ENCODE results near the gene PRDM16. TPM values are rescaled to one million over a fixed set of nuclear protein-coding genes. Genes with fewer than 3 reads are reported as not detected.

The PRDM16 gene
- polyA plus RNA-seq, 6 donors from 2014 or later = not detected

DNA sequence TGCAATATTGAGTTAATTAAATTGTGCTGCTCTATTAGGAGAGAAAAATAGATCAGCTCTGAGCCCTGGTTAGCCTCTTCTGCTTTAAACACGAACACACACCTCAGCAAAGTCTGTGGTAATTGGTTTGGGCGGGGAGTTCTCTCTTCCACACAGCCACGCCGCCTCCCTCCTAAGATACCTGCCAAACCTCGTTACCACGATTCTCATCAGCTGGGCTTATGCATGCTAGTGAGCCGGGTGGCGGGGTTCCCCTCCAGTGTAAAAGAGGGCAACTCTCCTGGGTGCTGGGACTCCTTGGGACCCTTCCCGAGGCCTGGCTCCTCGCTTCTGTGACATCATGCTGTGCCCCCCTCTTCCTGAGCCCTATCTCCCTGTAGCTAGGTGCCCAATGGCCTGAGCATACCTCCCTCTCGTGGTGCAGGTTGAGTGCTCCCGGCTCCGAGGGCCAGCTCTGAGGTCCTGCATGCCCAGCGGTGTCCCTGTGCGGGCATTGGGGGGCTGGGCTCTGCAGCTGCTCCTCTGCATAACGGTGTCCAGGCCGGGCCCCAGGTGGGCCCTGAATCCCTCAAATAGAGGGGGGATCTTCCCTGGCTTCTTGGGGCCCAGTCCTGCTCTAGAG, 182.9 kb downstream of the PRDM16 start:
- Mint-ChIP-seq H3K4me3 (peak overlapping the region in 1 of 8 donors; percentile 33), H3K4me1 (peaks cover 0 to 4% (median 0%) of the 10 kb centered on the region in 3 donors), H3K27me3 (peaks cover 4 to 27% (median 9%) of the 10 kb centered on the region in 3 donors), H3K9me3 (peaks cover 0 to 3% (median 0%) of the 10 kb centered on the region in 7 donors), H3K27ac (no peak overlapping the region), H3K36me3 (no peaks in the 10 kb centered on the region)
- no peak for ATAC-seq (ENCODE audit: low read depth in 2 of 2)
- no peak for DNase-seq

- Mint-ChIP-seq H3K4me1 (peaks cover 0 to 5% (median 4%) of the 10 kb centered on the region in 3 donors), H3K36me3 (no peaks in the 10 kb centered on the region), H3K27ac (peak overlapping the region in 1 of 6 donors; percentile 9), H3K9me3 (peaks cover 3 to 9% (median 5%) of the 10 kb centered on the region in 7 donors), H3K27me3 (no peaks in the 10 kb centered on the region), H3K4me3 (no peak overlapping the region)
- ATAC-seq (ENCODE audit: low read depth in 2 of 2) = no peak
- no peak for DNase-seq
Measured at GRCh38 chr1:3255680-3256079, 186.7 kb downstream of the PRDM16 start.

DNA sequence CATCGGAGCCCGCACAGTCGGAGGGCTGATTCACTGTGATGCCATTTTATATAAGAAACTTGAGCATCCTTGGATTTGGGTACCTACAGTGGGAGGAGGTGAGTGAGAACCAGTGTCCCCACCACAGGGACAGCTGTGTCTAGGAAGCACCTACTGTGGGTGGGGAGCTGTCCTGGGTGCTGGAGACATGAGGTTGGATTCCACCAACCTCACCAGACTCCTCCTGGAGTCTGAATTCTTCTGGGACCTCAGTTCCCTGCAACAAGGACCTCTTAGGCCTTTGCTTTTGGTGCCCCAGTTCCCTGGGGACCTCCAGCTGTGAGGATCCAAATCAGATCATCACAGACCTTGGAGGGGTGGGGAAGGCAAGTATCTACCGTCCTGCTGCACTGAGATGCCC, 188.8 kb downstream of the PRDM16 start:
- Mint-ChIP-seq H3K4me3 (no peak overlapping the region), H3K4me1 (peaks cover 0 to 6% (median 0%) of the 10 kb centered on the region in 3 donors), H3K36me3 (no peaks in the 10 kb centered on the region), H3K9me3 (peaks cover 3 to 10% (median 5%) of the 10 kb centered on the region in 7 donors), H3K27ac (no peak overlapping the region), H3K27me3 (no peaks in the 10 kb centered on the region)
- ATAC-seq (ENCODE audit: low read depth in 2 of 2) (no peak), DNase-seq (no peak)

DNA sequence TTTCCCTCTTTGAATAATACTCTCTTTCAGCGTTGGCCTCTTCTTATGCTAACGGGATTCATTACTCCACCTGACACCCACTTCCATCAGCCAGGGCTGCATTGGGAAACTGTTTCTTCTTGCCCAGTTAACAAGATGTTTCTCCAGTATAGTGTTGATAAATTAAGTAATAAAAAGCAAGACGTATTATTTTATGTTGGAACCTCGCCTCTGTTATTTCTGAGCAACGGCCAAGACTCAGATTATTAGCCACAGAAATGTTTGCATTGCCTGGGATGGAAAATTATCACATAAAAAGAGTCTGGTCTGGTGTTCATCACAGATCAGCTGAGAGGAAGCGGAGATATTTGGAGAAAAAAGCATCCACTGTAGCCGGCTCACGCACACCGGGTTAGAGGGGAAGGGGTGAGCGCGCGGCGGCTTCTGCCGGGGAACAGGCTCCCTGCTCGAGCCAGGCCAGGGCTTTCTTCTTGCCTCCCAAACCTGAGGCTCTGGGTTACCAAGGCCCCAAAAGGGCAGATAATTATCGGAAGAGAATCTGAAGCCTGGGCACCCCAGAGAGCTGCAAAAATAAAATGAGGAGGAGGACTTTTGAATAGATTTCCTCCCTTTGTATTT, 189.5 kb downstream of the PRDM16 start:
- H3K27ac Mint-ChIP-seq = no peak overlapping the region
- DNase-seq = no peak
- H3K4me1 Mint-ChIP-seq = peaks cover 0 to 6% (median 0%) of the 10 kb centered on the region in 3 donors
- peaks cover 3 to 10% (median 5%) of the 10 kb centered on the region in 7 donors for H3K9me3 Mint-ChIP-seq
- ATAC-seq (ENCODE audit: low read depth in 2 of 2) = no peak
- H3K4me3 Mint-ChIP-seq = no peak overlapping the region
- no peaks in the 10 kb centered on the region for H3K27me3 Mint-ChIP-seq
- H3K36me3 Mint-ChIP-seq = no peaks in the 10 kb centered on the region

GRCh38 chr1:3259020-3259419, 190.0 kb downstream of the PRDM16 start:
- H3K4me3 Mint-ChIP-seq = no peak overlapping the region
- H3K27me3 Mint-ChIP-seq = peaks cover 0 to 5% (median 3%) of the 10 kb centered on the region in 3 donors
- ATAC-seq (ENCODE audit: low read depth in 2 of 2) (no peak), DNase-seq (no peak)
- H3K27ac Mint-ChIP-seq = peak overlapping the region in 1 of 6 donors; percentile 43
- H3K4me1 Mint-ChIP-seq = peaks cover 0 to 6% (median 0%) of the 10 kb centered on the region in 3 donors
- H3K36me3 Mint-ChIP-seq = no peaks in the 10 kb centered on the region
- H3K9me3 Mint-ChIP-seq = peaks cover 1 to 10% (median 5%) of the 10 kb centered on the region in 7 donors

DNA sequence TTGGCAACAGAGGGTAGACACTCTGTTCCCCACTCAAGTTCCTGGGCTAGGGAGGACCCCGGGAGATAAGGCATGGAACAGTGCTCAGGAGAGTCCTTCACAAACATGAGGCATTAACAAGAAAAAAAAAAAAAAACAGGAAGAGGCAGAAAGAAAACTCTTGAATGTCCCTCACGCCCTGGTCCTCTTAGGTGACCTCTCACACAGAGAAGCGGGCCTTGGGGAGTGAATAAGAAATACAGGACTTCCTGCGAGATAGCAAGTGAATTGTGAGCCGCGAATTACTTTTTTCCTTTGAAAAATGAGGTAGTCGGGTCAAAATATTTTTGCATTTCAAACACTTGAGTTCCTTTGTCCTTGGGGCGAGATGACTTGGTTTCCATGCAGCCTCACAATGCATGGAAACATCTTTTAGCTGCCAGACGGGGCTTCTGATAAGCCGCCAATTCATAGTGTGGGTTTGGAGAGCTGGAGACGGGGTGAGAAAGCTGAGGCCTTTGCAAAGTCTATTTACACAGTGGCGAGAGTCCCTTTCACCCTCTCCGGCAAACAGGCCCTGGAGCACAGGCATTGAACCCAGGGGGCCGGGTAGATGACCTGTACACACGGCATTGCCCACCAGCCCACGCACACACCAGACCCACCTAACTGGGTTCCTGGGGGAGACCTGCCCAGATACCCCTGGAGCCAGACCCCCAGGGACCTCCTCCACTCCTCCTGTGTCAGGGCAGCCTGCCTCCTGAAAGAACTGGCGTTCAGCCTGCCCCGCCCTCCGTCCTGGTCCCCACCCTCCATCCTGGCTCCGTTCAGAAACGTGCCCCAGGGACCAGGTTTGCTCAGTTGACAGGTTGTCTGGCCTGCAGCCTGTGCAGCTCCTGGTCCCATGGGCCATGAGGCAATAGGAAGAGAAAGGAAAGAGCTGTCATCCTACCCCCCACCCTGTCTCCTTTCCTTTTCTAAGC, 192.3 kb downstream of the PRDM16 start:
- no peak for ATAC-seq (ENCODE audit: low read depth in 2 of 2)
- Mint-ChIP-seq H3K27me3 (peaks cover 0 to 15% (median 4%) of the 10 kb centered on the region in 3 donors), H3K36me3 (no peaks in the 10 kb centered on the region), H3K27ac (no peak overlapping the region), H3K4me3 (no peak overlapping the region), H3K9me3 (peaks cover 0 to 10% (median 5%) of the 10 kb centered on the region in 7 donors), H3K4me1 (peaks cover 0 to 6% (median 0%) of the 10 kb centered on the region in 3 donors)
- DNase-seq = no peak

- ATAC-seq (ENCODE audit: low read depth in 2 of 2) (no peak), DNase-seq (no peak)
- Mint-ChIP-seq H3K4me3 (no peak overlapping the region), H3K27ac (no peak overlapping the region), H3K9me3 (peaks cover 0 to 10% (median 5%) of the 10 kb centered on the region in 7 donors), H3K27me3 (peaks cover 0 to 15% (median 4%) of the 10 kb centered on the region in 3 donors), H3K36me3 (no peaks in the 10 kb centered on the region), H3K4me1 (peaks cover 0 to 6% (median 0%) of the 10 kb centered on the region in 3 donors)
Measured at GRCh38 chr1:3261969-3262579, 193.1 kb downstream of the PRDM16 start.

DNA sequence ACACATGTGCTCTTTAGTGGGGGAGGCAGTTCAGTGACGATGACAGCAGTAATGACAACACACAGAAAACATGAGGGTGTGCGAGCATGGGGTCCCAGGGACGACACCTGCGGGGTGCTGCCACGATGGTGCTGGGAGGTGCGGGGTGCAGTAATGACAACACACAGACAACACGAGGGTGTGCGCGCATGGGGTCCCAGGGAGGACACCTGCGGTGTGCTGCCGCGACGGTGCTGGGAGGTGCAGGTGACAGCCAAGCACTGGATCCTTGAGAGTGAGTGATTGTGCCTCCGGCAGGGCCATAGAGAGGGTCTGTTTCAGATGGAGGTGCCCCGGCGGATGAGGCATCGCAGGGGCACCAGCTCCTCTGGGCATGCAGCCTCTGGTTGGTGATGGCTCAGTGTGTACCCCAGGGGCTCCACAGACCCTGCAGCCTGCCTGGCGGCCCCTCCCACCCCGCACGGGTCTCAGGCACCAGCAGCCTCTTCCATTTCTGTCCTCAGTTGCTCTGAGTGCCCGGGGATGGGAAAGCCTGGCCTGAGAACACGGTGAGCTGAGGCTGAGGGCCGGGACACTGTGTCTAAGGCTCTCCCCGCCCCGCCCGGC, 193.8 kb downstream of the PRDM16 start:
- no peak for ATAC-seq (ENCODE audit: low read depth in 2 of 2)
- peaks cover 0 to 15% (median 4%) of the 10 kb centered on the region in 3 donors for H3K27me3 Mint-ChIP-seq
- no peak overlapping the region for H3K4me3 Mint-ChIP-seq
- DNase-seq = no peak
- H3K4me1 Mint-ChIP-seq = peaks cover 0 to 6% (median 0%) of the 10 kb centered on the region in 3 donors
- H3K36me3 Mint-ChIP-seq = no peaks in the 10 kb centered on the region
- peaks cover 0 to 10% (median 5%) of the 10 kb centered on the region in 7 donors for H3K9me3 Mint-ChIP-seq
- no peak overlapping the region for H3K27ac Mint-ChIP-seq

DNA sequence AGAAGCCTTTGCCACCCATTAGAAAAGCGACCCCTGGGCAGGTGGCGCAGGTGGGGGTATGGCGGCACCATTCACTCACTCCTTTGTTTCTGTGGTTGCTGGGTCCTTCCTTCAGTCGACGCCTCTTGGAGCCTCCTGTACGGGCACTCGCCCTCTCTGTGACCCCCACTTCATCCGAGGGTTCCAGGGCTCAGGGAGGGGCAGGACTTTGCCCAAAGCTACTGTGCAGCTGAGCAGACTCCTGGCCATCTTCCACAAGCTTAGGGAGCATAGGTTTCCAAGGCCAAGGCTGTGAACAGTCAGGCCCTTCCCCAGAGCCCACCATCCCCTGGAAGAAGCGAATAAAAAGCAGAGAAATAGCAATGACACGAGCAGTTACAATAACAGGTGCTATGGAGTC, 194.8 kb downstream of the PRDM16 start:
- no peaks in the 10 kb centered on the region for H3K36me3 Mint-ChIP-seq
- no peak overlapping the region for H3K27ac Mint-ChIP-seq
- H3K27me3 Mint-ChIP-seq = peaks cover 0 to 15% (median 4%) of the 10 kb centered on the region in 3 donors

DNA sequence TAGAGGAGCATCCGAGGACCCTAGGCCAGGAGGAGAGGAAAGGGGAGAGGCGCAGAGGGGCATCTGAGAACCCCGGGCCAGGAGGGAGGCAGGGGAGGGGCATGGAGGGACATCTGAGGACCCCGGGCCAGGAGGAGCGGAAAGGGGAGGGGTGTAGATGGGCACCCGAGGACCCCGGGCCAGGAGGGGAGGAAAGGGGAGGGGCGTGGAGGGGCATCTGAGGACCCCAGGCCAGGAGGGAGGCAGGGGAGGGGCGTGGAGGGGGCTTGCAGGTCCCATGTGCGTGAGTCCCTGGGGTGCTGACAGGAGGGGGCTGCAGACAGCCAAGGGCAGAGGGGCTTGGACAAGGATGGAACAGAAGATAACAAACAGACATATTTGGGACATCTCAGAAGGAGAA, 195.5 kb downstream of the PRDM16 start:
- no peaks in the 10 kb centered on the region for H3K36me3 Mint-ChIP-seq
- no peak for DNase-seq
- ATAC-seq (ENCODE audit: low read depth in 2 of 2) = no peak
- H3K9me3 Mint-ChIP-seq = peaks cover 0 to 11% (median 4%) of the 10 kb centered on the region in 7 donors
- no peak overlapping the region for H3K27ac Mint-ChIP-seq
- H3K27me3 Mint-ChIP-seq = peaks cover 0 to 15% (median 4%) of the 10 kb centered on the region in 3 donors
- peaks cover 0 to 6% (median 0%) of the 10 kb centered on the region in 3 donors for H3K4me1 Mint-ChIP-seq
- peak overlapping the region in 1 of 8 donors; percentile 30 for H3K4me3 Mint-ChIP-seq

More for the DNA sequence above, 194.8 kb downstream of the PRDM16 start:
- no peak overlapping the region for H3K4me3 Mint-ChIP-seq
- DNase-seq (no peak), ATAC-seq (ENCODE audit: low read depth in 2 of 2) (no peak)
- H3K4me1 Mint-ChIP-seq = peaks cover 0 to 6% (median 0%) of the 10 kb centered on the region in 3 donors
- peaks cover 0 to 5% (median 4%) of the 10 kb centered on the region in 7 donors for H3K9me3 Mint-ChIP-seq

GRCh38 chr1:3265835-3266805, 197.1 kb downstream of the PRDM16 start:
- Mint-ChIP-seq H3K4me1 (no peaks in the 10 kb centered on the region), H3K4me3 (no peak overlapping the region), H3K9me3 (peaks cover 0 to 6% (median 0%) of the 10 kb centered on the region in 7 donors), H3K27ac (no peak overlapping the region), H3K27me3 (peaks cover 0 to 15% (median 4%) of the 10 kb centered on the region in 3 donors), H3K36me3 (no peaks in the 10 kb centered on the region)
- ATAC-seq (ENCODE audit: low read depth in 2 of 2) (no peak), DNase-seq (no peak)

Measured in naive B cell (primary cell).